ENCODE measurements around the gene ADAMTS12.

- TF ChIP-seq EZH2 (IDR thresholded peaks at IDR 0.05; ENCODE audit: low read depth, unreplicated experiment) = no peak
- TF ChIP-seq CTCF (conservative IDR thresholded peaks at IDR 0.05; ENCODE audit: low read depth in 2 of 2) = no peak
- TF ChIP-seq REST (IDR thresholded peaks at IDR 0.05; ENCODE audit: unreplicated experiment) = no peak
- no peak for TF ChIP-seq EZH2phosphoT487 (IDR thresholded peaks at IDR 0.05; ENCODE audit: unreplicated experiment)
- no peak for TF ChIP-seq ZNF114 (CRISPR knock-in tag; IDR thresholded peaks at IDR 0.05)
- TF ChIP-seq POLR2AphosphoS5 (IDR thresholded peaks at IDR 0.05; ENCODE audit: low read depth) = no peak
- TF ChIP-seq JUNB (IDR thresholded peaks at IDR 0.05; ENCODE audit: unreplicated experiment) = no peak
- TF ChIP-seq STAT1 (IDR thresholded peaks at IDR 0.05; ENCODE audit: unreplicated experiment) = no peak
Observed at GRCh38 chr5:33766023-33766422, 125.8 kb downstream of the ADAMTS12 start.

Measured in GM23338 (cell line).